ENCODE data around the gene ZCCHC7.

ZCCHC7 gene

DNA sequence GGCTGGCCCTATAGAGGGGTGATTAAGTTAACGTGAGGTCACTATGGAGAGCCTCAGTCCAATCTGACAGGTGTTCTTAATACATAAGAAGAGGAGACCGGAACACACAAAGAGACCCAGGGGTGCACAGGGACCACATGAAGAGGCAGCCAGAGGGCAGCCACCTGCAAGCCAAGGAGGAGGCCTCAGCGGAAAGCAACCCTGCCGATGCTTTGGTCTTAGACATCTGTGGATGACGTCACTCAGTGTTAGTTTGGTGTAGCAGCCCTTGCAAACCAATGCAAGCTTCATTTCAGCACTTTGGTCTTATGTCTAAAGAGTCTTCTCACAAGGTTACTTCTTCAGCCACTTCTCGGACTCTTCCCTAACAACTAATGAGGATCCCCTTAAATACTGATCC is 254.5 kb downstream of the ZCCHC7 start:
- TF ChIP-seq CTCF (IDR thresholded peaks at IDR 0.05; ENCODE audit: low read depth, low read length, missing control alignments) = no peak
- DNase-seq (ENCODE audit: low read depth) = peak; percentile 92
- H3K4me3 ChIP-seq (ENCODE audit: low read depth, low read length) = no peak overlapping the region

GRCh38 chr9:37377688-37378612 is 257.6 kb downstream of the ZCCHC7 start:
- TF ChIP-seq CTCF (IDR thresholded peaks at IDR 0.05; ENCODE audit: low read depth, low read length, missing control alignments) = no peak
- DNase-seq (ENCODE audit: low read depth) = no peak
- H3K4me3 ChIP-seq (ENCODE audit: low read depth, low read length) = peak overlapping the region; percentile 42

DNA sequence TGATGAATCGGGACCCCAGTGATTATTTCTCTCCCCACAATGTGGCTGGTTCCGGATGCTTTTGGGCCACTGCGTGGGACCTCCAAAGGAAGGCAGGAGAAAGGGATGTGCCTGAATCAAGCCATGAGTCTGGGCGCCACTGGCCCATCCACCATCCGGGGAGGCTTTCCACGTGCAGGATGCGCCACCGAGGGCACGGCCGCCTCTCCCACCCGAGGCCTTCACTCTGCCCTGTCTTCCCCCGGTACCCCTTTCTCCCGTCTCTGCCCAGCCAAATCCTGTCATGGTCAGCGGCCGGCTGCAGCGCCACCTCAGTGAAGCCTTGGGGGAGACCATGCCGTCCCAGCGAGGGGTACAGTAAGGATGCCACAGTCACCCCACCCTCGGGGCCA is 258.2 kb downstream of the ZCCHC7 start:
- TF ChIP-seq CTCF (IDR thresholded peaks at IDR 0.05; ENCODE audit: low read depth, low read length, missing control alignments) = no peak
- peak overlapping the region; percentile 42 for H3K4me3 ChIP-seq (ENCODE audit: low read depth, low read length)
- DNase-seq (ENCODE audit: low read depth) = no peak

GRCh38 chr9:37379835-37380234 is 259.5 kb downstream of the ZCCHC7 start:
- no peak for DNase-seq (ENCODE audit: low read depth)
- TF ChIP-seq CTCF (IDR thresholded peaks at IDR 0.05; ENCODE audit: low read depth, low read length, missing control alignments) = no peak
- no peak overlapping the region; the same call in 1 of the 2 replicates for H3K4me3 ChIP-seq (ENCODE audit: low read depth, low read length)

DNA sequence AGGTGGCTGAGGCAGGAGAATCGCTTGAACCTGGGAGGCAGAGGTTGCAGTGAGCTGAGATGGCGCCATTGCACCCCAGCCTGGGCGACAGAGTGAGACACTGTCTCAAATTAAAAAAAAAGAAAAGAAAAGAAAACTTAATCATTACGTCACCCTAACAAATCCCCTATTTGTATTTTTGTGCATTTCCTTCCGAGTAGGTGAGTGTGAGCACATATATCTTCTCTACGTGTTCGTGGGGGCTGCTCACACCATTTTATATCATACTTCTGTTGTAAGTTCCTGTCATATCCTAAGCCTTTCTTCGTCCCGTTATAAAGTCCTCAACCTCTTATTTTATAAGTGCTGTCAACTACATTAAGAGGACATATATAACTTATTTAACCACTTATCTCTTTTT is 260.2 kb downstream of the ZCCHC7 start:
- no peak overlapping the region for H3K4me3 ChIP-seq (ENCODE audit: low read depth, low read length)
- TF ChIP-seq CTCF (IDR thresholded peaks at IDR 0.05; ENCODE audit: low read depth, low read length, missing control alignments) = no peak
- DNase-seq (ENCODE audit: low read depth) = no peak

DNA sequence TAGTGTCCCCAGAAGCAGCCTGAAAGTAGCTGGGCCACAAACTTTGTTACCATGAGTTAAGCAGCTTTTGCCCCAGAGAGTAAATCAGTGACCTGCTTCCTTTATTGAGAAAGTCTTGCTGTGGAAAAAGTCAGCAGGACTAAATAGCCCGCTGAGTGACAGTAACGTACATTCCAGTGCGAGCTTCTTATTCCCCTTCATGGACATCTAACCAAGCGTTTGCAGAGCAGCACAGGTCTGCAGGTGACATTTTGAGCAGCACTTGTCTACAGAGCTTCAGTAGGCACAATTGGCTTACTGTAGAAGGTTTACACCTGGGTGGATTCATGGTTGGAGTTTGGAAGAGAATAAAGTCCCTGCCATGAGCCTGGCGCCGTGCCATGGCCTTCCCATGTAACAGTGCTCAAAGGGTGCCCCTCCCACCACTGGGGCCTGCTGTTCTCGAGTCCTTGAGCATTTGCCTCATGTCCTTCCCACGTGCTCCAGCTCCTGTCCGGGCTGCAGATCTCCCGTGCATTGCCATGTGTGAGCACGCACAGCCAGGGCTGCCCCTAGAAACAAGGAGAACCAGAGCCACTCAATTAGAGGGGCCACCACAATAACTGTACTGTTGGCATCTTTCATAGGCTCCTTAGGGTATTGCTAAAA is 260.8 kb downstream of the ZCCHC7 start:
- no peak for TF ChIP-seq CTCF (IDR thresholded peaks at IDR 0.05; ENCODE audit: low read depth, low read length, missing control alignments)

More for the DNA sequence above, 260.8 kb downstream of the ZCCHC7 start:
- no peak overlapping the region for H3K4me3 ChIP-seq (ENCODE audit: low read depth, low read length)
- DNase-seq (ENCODE audit: low read depth) = no peak

All from GM12864 (cell line).